RCC 7860 (cell line): Measurements from ENCODE around the gene OR4D10.
"Not testable (repeated sequence)": the region's sequence is repeated elsewhere in the genome, so short reads cannot be mapped to it uniquely, and the experiment has no call there.

Experiments
- DNase-seq: peaks from one replicate; pipeline ENCODE4 v3.0.0-alpha.2; 2015; ENCODE audit warnings: low spot score
- FAIRE-seq: peaks from 2 replicates; lab custom pipeline; 2012; peaks lifted over from hg19 to GRCh38; lab: Jason Lieb, UNC

Gene OR4D10

GRCh38 chr11:59473015-59473414 is at the start of gene OR4D10:
Gene OR4D10, plus strand, starts transcription at chr11:59473315. Its CDS starts 4,115 bp downstream, at chr11:59477430.
- DNase-seq (no peak), FAIRE-seq (no peak)

GRCh38 chr11:59423835-59424234 is 49.3 kb upstream of the OR4D10 start:
- no peak for DNase-seq
- no peak for FAIRE-seq

- FAIRE-seq, result no peak
- no peak for DNase-seq
These were observed 48.0 kb upstream of the OR4D10 start for GRCh38 chr11:59425131-59425530.

- FAIRE-seq (no peak), DNase-seq (no peak)
These were observed 46.6 kb upstream of the OR4D10 start, which contains the start of gene OR5A2 for GRCh38 chr11:59426361-59427067. Gene OR5A2, minus strand, starts transcription at chr11:59426413. Its CDS starts 3,460 bp downstream, at chr11:59422953.

GRCh38 chr11:59427068-59427382 is 46.1 kb upstream of the OR4D10 start:
- FAIRE-seq (no peak), DNase-seq (no peak)

GRCh38 chr11:59429924-59430516 is 43.1 kb upstream of the OR4D10 start:
- no peak for FAIRE-seq
- DNase-seq, result peak; percentile 16

- DNase-seq (no peak), FAIRE-seq (no peak)
These were observed 36.9 kb upstream of the OR4D10 start, which contains the start of gene OR5A1 for GRCh38 chr11:59436169-59436568. Gene OR5A1, plus strand, starts transcription at chr11:59436469. Its CDS starts 6,700 bp downstream, at chr11:59443169.

- no peak for FAIRE-seq
- no peak for DNase-seq
These were observed 35.3 kb upstream of the OR4D10 start for GRCh38 chr11:59437770-59438169.

GRCh38 chr11:59445624-59446023 is 27.5 kb upstream of the OR4D10 start:
- FAIRE-seq, DNase-seq: not testable (repeated sequence)

GRCh38 chr11:59448484-59448883 is 24.6 kb upstream of the OR4D10 start:
- FAIRE-seq (no peak), DNase-seq (no peak)

GRCh38 chr11:59456661-59457060 is 16.5 kb upstream of the OR4D10 start, which contains the start of gene OR4D6:
Gene OR4D6, plus strand, starts transcription at chr11:59456961. Its CDS starts 0 bp downstream, at chr11:59456961.
- DNase-seq (no peak), FAIRE-seq (no peak)

- DNase-seq (no peak), FAIRE-seq (no peak)
These were observed 13.2 kb upstream of the OR4D10 start for GRCh38 chr11:59459916-59460315.

- DNase-seq (no peak), FAIRE-seq (no peak)
These were observed 9.9 kb upstream of the OR4D10 start for GRCh38 chr11:59463190-59463641.

- DNase-seq, result no peak
- FAIRE-seq, result no peak
These were observed 2.1 kb downstream of the OR4D10 start for GRCh38 chr11:59475176-59475575.

- no peak for DNase-seq
These were observed 6.8 kb downstream of the OR4D10 start for GRCh38 chr11:59479906-59480305.

GRCh38 chr11:59480359-59480758 is 7.2 kb downstream of the OR4D10 start:
- FAIRE-seq (no peak), DNase-seq (no peak)

More at GRCh38 chr11:59479906-59480305, 6.8 kb downstream of the OR4D10 start:
- no peak for FAIRE-seq

GRCh38 chr11:59501931-59502330 is 28.8 kb downstream of the OR4D10 start:
- no peak for FAIRE-seq

GRCh38 chr11:59503276-59503675 is 30.2 kb downstream of the OR4D10 start, which contains the start of gene OR4D11:
Gene OR4D11, plus strand, starts transcription at chr11:59503576. Its CDS starts 0 bp downstream, at chr11:59503576.
- FAIRE-seq (no peak), DNase-seq (no peak)

More at GRCh38 chr11:59501931-59502330, 28.8 kb downstream of the OR4D10 start:
- no peak for DNase-seq

- FAIRE-seq, result no peak
These were observed 38.0 kb downstream of the OR4D10 start, which contains the start of gene OR4D9 for GRCh38 chr11:59510941-59511589. Gene OR4D9, plus strand, starts transcription at chr11:59511539. Its CDS starts 3,374 bp downstream, at chr11:59514913.

GRCh38 chr11:59511675-59512074 is 38.6 kb downstream of the OR4D10 start:
- FAIRE-seq (no peak), DNase-seq (no peak)

More at GRCh38 chr11:59510941-59511589, 38.0 kb downstream of the OR4D10 start, which contains the start of gene OR4D9:
- DNase-seq, result no peak

- DNase-seq, FAIRE-seq: not testable (repeated sequence)
These were observed 47.0 kb downstream of the OR4D10 start for GRCh38 chr11:59520139-59520538.
